ENCODE data around the gene KNTC1. TPM values are rescaled to one million over a fixed set of nuclear protein-coding genes. Genes with fewer than 3 reads are reported as not detected.
"Not testable (repeated sequence)": the region's sequence is repeated elsewhere in the genome, so short reads cannot be mapped to it uniquely, and the experiment has no call there.

Gene KNTC1
- total RNA-seq, 1 experiment from 2014 or later, result 67.7 TPM

- Histone ChIP-seq H3K36me3 (ENCODE audit: low read depth) (peaks cover 45% of the 10 kb centered on the region), H3K9me2 (ENCODE audit: insufficient read depth) (no peaks in the 10 kb centered on the region), H3K9me3 (ENCODE audit: insufficient read depth, low read depth) (no peaks in the 10 kb centered on the region), H3K4me2 (no peak overlapping the region), H3K4me1 (replicated peaks; ENCODE audit: insufficient read depth) (no peaks in the 10 kb centered on the region), H2AFZ (no peak overlapping the region), H3K27ac (no peak overlapping the region), H3K27me3 (ENCODE audit: insufficient read depth, low read depth) (no peaks in the 10 kb centered on the region), H3F3A (ENCODE audit: insufficient read depth, low read depth) (peaks cover 17% of the 10 kb centered on the region; the same call in 1 of the 2 replicates), H3K79me2 (ENCODE audit: low read depth) (no peaks in the 10 kb centered on the region; the same call in 1 of the 2 replicates), H4K20me1 (ENCODE audit: insufficient read depth) (0 out of 2 replicates have a peak, but pooled peaks cover 5% of the 10 kb centered on the region), H3K4me3 (no peak overlapping the region)
- DNase-seq, result no peak
- POLR2A ChIA-PET (ENCODE audit: unreplicated experiment), result interaction anchor here (0.6 kb wide), 1 partner anchor 26 kb away, joined by 4 read pairs; no protein-coding TSS in a partner anchor
- BruUV-seq (replicated peaks), result no TSS peak
- intact Hi-C loops (cut with micrococcal nuclease; ENCODE audit: unreplicated experiment), result no loop called here
- no peak for TF ChIP-seq EZH2 (IDR thresholded peaks at IDR 0.05; ENCODE audit: low read depth)
- TF ChIP-seq CTCF (conservative IDR thresholded peaks at IDR 0.05), result no peak
- CTCF ChIA-PET, result interaction anchor here (0.7 kb wide), 1 partner anchor 17 kb away, joined by 5 read pairs; the partner anchor contains the start of gene ZCCHC8
Observed at GRCh38 chr12:122483969-122484368, 43.1 kb upstream of the KNTC1 start.

- DNase-seq; POLR2A ChIA-PET (ENCODE audit: unreplicated experiment); H3K9me3 ChIP-seq (ENCODE audit: insufficient read depth, low read depth); intact Hi-C loops (cut with micrococcal nuclease; ENCODE audit: unreplicated experiment); H3K27me3 ChIP-seq (ENCODE audit: insufficient read depth, low read depth); H3K79me2 ChIP-seq (ENCODE audit: low read depth); H3K4me1 ChIP-seq (replicated peaks; ENCODE audit: insufficient read depth); H3K27ac ChIP-seq; H2AFZ ChIP-seq; H3K4me2 ChIP-seq; BruUV-seq (replicated peaks); H3K4me3 ChIP-seq; H3K9me2 ChIP-seq (ENCODE audit: insufficient read depth); H4K20me1 ChIP-seq (ENCODE audit: insufficient read depth): not testable (repeated sequence)
- peaks cover 20% of the 10 kb centered on the region; the same call in 1 of the 2 replicates for H3F3A ChIP-seq (ENCODE audit: insufficient read depth, low read depth)
- CTCF ChIA-PET, result interaction anchor here (0.7 kb wide), 1 partner anchor 16 kb away, joined by 5 read pairs; the partner anchor contains the start of gene ZCCHC8
- peaks cover 49% of the 10 kb centered on the region for H3K36me3 ChIP-seq (ENCODE audit: low read depth)
Observed at GRCh38 chr12:122484385-122484784, 42.7 kb upstream of the KNTC1 start.

- CTCF ChIA-PET, result interaction anchor here (0.6 kb wide), 1 partner anchor 843 kb away, joined by 5 read pairs; no protein-coding TSS in a partner anchor
- peaks cover 30% of the 10 kb centered on the region for H3F3A ChIP-seq (ENCODE audit: insufficient read depth, low read depth)
- H2AFZ ChIP-seq; H3K4me1 ChIP-seq (replicated peaks; ENCODE audit: insufficient read depth); H3K27me3 ChIP-seq (ENCODE audit: insufficient read depth, low read depth); H3K79me2 ChIP-seq (ENCODE audit: low read depth); H4K20me1 ChIP-seq (ENCODE audit: insufficient read depth); H3K9me3 ChIP-seq (ENCODE audit: insufficient read depth, low read depth); intact Hi-C loops (cut with micrococcal nuclease; ENCODE audit: unreplicated experiment); DNase-seq; BruUV-seq (replicated peaks); H3K4me3 ChIP-seq; H3K4me2 ChIP-seq; H3K27ac ChIP-seq; H3K9me2 ChIP-seq (ENCODE audit: insufficient read depth): not testable (repeated sequence)
- peaks cover 56% of the 10 kb centered on the region for H3K36me3 ChIP-seq (ENCODE audit: low read depth)
- POLR2A ChIA-PET (ENCODE audit: unreplicated experiment), result interaction anchor here (0.5 to 0.6 kb wide), 2 partner anchors 9 to 138 kb away, joined by 4 to 5 read pairs; no protein-coding TSS in a partner anchor
Observed at GRCh38 chr12:122486360-122486759, 40.7 kb upstream of the KNTC1 start.

GRCh38 chr12:122486805-122487426, 40.1 kb upstream of the KNTC1 start:
- peaks cover 30% of the 10 kb centered on the region for H3F3A ChIP-seq (ENCODE audit: insufficient read depth, low read depth)
- no peak overlapping the region for H3K4me2 ChIP-seq
- no peak overlapping the region for H3K4me3 ChIP-seq
- POLR2A ChIA-PET (ENCODE audit: unreplicated experiment), result interaction anchor here (0.5 kb wide), 1 partner anchor 138 kb away, joined by 4 read pairs; no protein-coding TSS in a partner anchor
- H3K27ac ChIP-seq, result peak overlapping the region; percentile 6; the same call in 1 of the 2 replicates
- DNase-seq, result no peak
- no peaks in the 10 kb centered on the region for H3K4me1 ChIP-seq (replicated peaks; ENCODE audit: insufficient read depth)
- CTCF ChIA-PET, result interaction anchor here (0.6 kb wide), 1 partner anchor 842 kb away, joined by 5 read pairs; no protein-coding TSS in a partner anchor
- intact Hi-C loops (cut with micrococcal nuclease; ENCODE audit: unreplicated experiment), result no loop called here
- peaks cover 58% of the 10 kb centered on the region for H3K36me3 ChIP-seq (ENCODE audit: low read depth)
- no peak for TF ChIP-seq CTCF (conservative IDR thresholded peaks at IDR 0.05)
- no peaks in the 10 kb centered on the region for H3K9me2 ChIP-seq (ENCODE audit: insufficient read depth)
- H2AFZ ChIP-seq, result no peak overlapping the region
- H3K79me2 ChIP-seq (ENCODE audit: low read depth), result no peaks in the 10 kb centered on the region; the same call in 1 of the 2 replicates
- no peaks in the 10 kb centered on the region for H3K9me3 ChIP-seq (ENCODE audit: insufficient read depth, low read depth)
- BruUV-seq (replicated peaks), result no TSS peak
- no peaks in the 10 kb centered on the region for H3K27me3 ChIP-seq (ENCODE audit: insufficient read depth, low read depth)
- H4K20me1 ChIP-seq (ENCODE audit: insufficient read depth), result 0 out of 2 replicates have a peak, but pooled peaks cover 5% of the 10 kb centered on the region

- BruUV-seq (replicated peaks); H3K9me2 ChIP-seq (ENCODE audit: insufficient read depth); H3K79me2 ChIP-seq (ENCODE audit: low read depth); POLR2A ChIA-PET (ENCODE audit: unreplicated experiment); H3K9me3 ChIP-seq (ENCODE audit: insufficient read depth, low read depth); H3K27ac ChIP-seq; intact Hi-C loops (cut with micrococcal nuclease; ENCODE audit: unreplicated experiment); H3K4me1 ChIP-seq (replicated peaks; ENCODE audit: insufficient read depth); H2AFZ ChIP-seq; H3K4me3 ChIP-seq; H3K27me3 ChIP-seq (ENCODE audit: insufficient read depth, low read depth); H3K4me2 ChIP-seq; H4K20me1 ChIP-seq (ENCODE audit: insufficient read depth); CTCF ChIA-PET; DNase-seq: not testable (repeated sequence)
- H3K36me3 ChIP-seq (ENCODE audit: low read depth), result peaks cover 60% of the 10 kb centered on the region
- peaks cover 26% of the 10 kb centered on the region for H3F3A ChIP-seq (ENCODE audit: insufficient read depth, low read depth)
Observed at GRCh38 chr12:122487807-122488206, 39.2 kb upstream of the KNTC1 start.
